Adrenal gland (tissue), 12 donors: ENCODE measurements around the gene C3orf52. TPM values are rescaled to one million over a fixed set of nuclear protein-coding genes. Genes with fewer than 3 reads are reported as not detected.

Experiments
- DNase-seq, 7 donors: peaks; one replicate each; pipeline ENCODE4 v3.0.0-alpha.2; 2019 to 2020
- H3K27ac ChIP-seq, 5 donors: fragments of 200-600 bp; sonication (generic) in 4 of 5; 1 replicate in 3 of 5; 2 replicates in 2 of 5; pipeline versions ENCODE4 v1.5.1 to v1.8.0; 2016 to 2020; ENCODE audit warnings: mild to moderate bottlenecking in 1 of 5
- H3K27me3 ChIP-seq: fragments of 200-600 bp; 2 replicates; pipeline ENCODE4 v1.8.0; 2021
- H3K36me3 ChIP-seq, 2 donors: fragments of 200-600 bp; replicated peaks in 1 of 2; 1 replicate in 1 of 2; 2 replicates in 1 of 2; pipeline versions ENCODE4 v1.5.1 to v1.8.0; 2018 to 2022
- H3K4me1 ChIP-seq, 2 donors: fragments of 200-600 bp; replicated peaks in 1 of 2; 1 replicate in 1 of 2; 2 replicates in 1 of 2; pipeline versions ENCODE4 v1.5.1 to v1.8.0; 2018 to 2021
- H3K4me3 ChIP-seq, 4 donors: fragments of 200-600 bp; sonication (generic) in 3 of 4; one replicate each; pipeline ENCODE4 v1.5.1; 2016 to 2018
- H3K9me3 ChIP-seq, 3 donors: fragments of 200-600 bp; sonication (generic) in 1 of 3; replicated peaks in 1 of 3; 1 replicate in 2 of 3; 2 replicates in 1 of 3; pipeline versions ENCODE4 v1.5.1 to v1.8.0; 2016 to 2021
- CTCF ChIP-seq, 6 experiments: fragments of 450-650 bp in 4 of 6; fragments of 200-600 bp in 2 of 6; sonication (generic) in 1 of 6; IDR thresholded peaks; 1 replicate in 5 of 6; 2 replicates in 1 of 6; pipeline versions ENCODE4 v1.5.1 to v1.8.0; 2016 to 2021; ENCODE audit warnings: antibody characterized with exemption in 6 of 6, mild to moderate bottlenecking in 2 of 6, moderate library complexity in 1 of 6
- POLR2A ChIP-seq, 2 donors: fragments of 450-650 bp; IDR thresholded peaks; one replicate each; pipeline ENCODE4 v1.6.1; 2017; ENCODE audit warnings: antibody characterized with exemption in 2 of 2, mild to moderate bottlenecking in 2 of 2, moderate library complexity in 1 of 2
- WGBS, 4 donors: extraction: QIAGEN DNeasy Blood & Tissue Kit in 2 of 4; methylation state at CpG; one replicate each; pipeline versions ENCODE4 v1.1.5 to v1.1.7; 2013 to 2017; 5-methylcytosine and 5-hydroxymethylcytosine counted together
- intact Hi-C, 2 donors: fragments of 100-400 bp; cut with DNase I; formaldehyde crosslinking; loops; one replicate each; pipeline versions ENCODE4 v1.14.1 to v1.15.0; 2022 to 2023
- polyA plus RNA-seq, 3 donors: library from polyadenylated mRNA; stranded (reverse); fragments of 200-250 nt in 2 of 3; fragments of 350-450 nt in 1 of 3; fragmentation: Illumina TruSeq in 1 of 3; extraction: RNeasy Lipid Tissue Mini Kit (QIAGEN cat#74804) in 1 of 3; gene quantifications; one replicate each; pipeline ENCODE4 v1.2.3, GENCODE V29; 2013 to 2014
- total RNA-seq, 9 donors: library from RNA; depleted of rRNA in 4 of 9; stranded (reverse); fragments of >200 nt in 4 of 9; fragments of 120-200 nt in 1 of 9; fragmentation: NEBNext Ultra II Directional in 1 of 9; extraction: Animal tissue kit (Norgen Biotek cat#: 25700) in 1 of 9; gene quantifications; one replicate each; pipeline versions ENCODE4 v1.1.0 to v1.2.4, GENCODE V29; 2013 to 2023
- donor health status: healthy with polysubstance abuse.
- donor health status: Bipolar disorder and iron deficiency.
- donor health status: DM: yes; HTN: yes; CAD: no.
- donor health status: DM: no; HTN: no; CAD: no.
- donor health status: DM: no; HTN: no; CAD: no.
- donor health status: DM: yes; HTN: yes; CAD: no.

Gene C3orf52
- total and polyA plus RNA-seq, 12 donors = 0.06 to 9.0 (median 2.2) TPM

GRCh38 chr3:112132088-112132487 is 45.9 kb downstream of the C3orf52 start:
- Histone ChIP-seq H3K36me3 (no peaks in the 10 kb centered on the region), H3K27me3 (no peaks in the 10 kb centered on the region), H3K4me1 (peaks cover 0 to 4% of the 10 kb centered on the region in 2 donors), H3K9me3 (no peaks in the 10 kb centered on the region), H3K4me3 (no peak overlapping the region), H3K27ac (no peak overlapping the region)
- 92 to 97% (median 95%) methylated on average over 3 of the region's 3 CpGs for WGBS, 4 donors
- intact Hi-C loops = no loop called here
- DNase-seq = no peak
- TF ChIP-seq CTCF (IDR thresholded peaks at IDR 0.05) (no peak), POLR2A (IDR thresholded peaks at IDR 0.05) (no peak)

GRCh38 chr3:112132554-112132953 is 46.4 kb downstream of the C3orf52 start:
- no peak overlapping the region for H3K4me3 ChIP-seq
- H3K4me1 ChIP-seq = no peaks in the 10 kb centered on the region
- H3K36me3 ChIP-seq = no peaks in the 10 kb centered on the region
- no peaks in the 10 kb centered on the region for H3K9me3 ChIP-seq
- DNase-seq = no peak
- TF ChIP-seq POLR2A (IDR thresholded peaks at IDR 0.05) (no peak), CTCF (IDR thresholded peaks at IDR 0.05) (no peak)
- intact Hi-C loops = no loop called here
- no peaks in the 10 kb centered on the region for H3K27me3 ChIP-seq
- H3K27ac ChIP-seq = no peak overlapping the region
- WGBS, 4 donors = 85 to 100% (median 92%) methylated on average over 1 of the region's 1 CpG

GRCh38 chr3:112132975-112133448 is 46.8 kb downstream of the C3orf52 start, which contains the start of gene GCSAM:
TSS of gene GCSAM (minus strand) at chr3:112133248. CDS start at chr3:112133120, 128 bp downstream.
- TF ChIP-seq POLR2A (IDR thresholded peaks at IDR 0.05) (no peak), CTCF (IDR thresholded peaks at IDR 0.05) (no peak)
- 57 to 66% (median 58%) methylated on average over 5 of the region's 5 CpGs for WGBS, 4 donors
- DNase-seq = peak; percentile 20 to 59 (median 38)

GRCh38 chr3:112133626-112134334 is 47.6 kb downstream of the C3orf52 start:
- H3K4me1 ChIP-seq = no peaks in the 10 kb centered on the region
- intact Hi-C loops = no loop called here
- TF ChIP-seq POLR2A (IDR thresholded peaks at IDR 0.05) (no peak), CTCF (IDR thresholded peaks at IDR 0.05) (no peak)
- 77 to 88% (median 83%) methylated on average over 5 of the region's 5 CpGs for WGBS, 4 donors
- no peaks in the 10 kb centered on the region for H3K9me3 ChIP-seq
- H3K27ac ChIP-seq = no peak overlapping the region
- H3K36me3 ChIP-seq = no peaks in the 10 kb centered on the region
- no peak for DNase-seq
- no peaks in the 10 kb centered on the region for H3K27me3 ChIP-seq
- H3K4me3 ChIP-seq = no peak overlapping the region

More at GRCh38 chr3:112132975-112133448, 46.8 kb downstream of the C3orf52 start, which contains the start of gene GCSAM:
- H3K9me3 ChIP-seq = no peaks in the 10 kb centered on the region
- no peaks in the 10 kb centered on the region for H3K27me3 ChIP-seq
- H3K4me1 ChIP-seq = no peaks in the 10 kb centered on the region
- H3K27ac ChIP-seq = no peak within 1 kb of the TSS
- H3K36me3 ChIP-seq = no peaks in the 10 kb centered on the region
- intact Hi-C loops = no loop called here
- H3K4me3 ChIP-seq = no peak within 1 kb of the TSS
